Naive thymus-derived CD4-positive, alpha-beta T cell (primary cell): Measurements from ENCODE around the gene RNF113B. TPM values are rescaled to one million over a fixed set of nuclear protein-coding genes. Genes with fewer than 3 reads are reported as not detected.

Experiments used
- ATAC-seq: fragments of 150-1000 bp; cut with Tn5 transposase; 2 replicates; pipeline ENCODE4 v1.10.0; 2021; ENCODE audit warnings: mild to moderate bottlenecking, moderate library complexity
- CTCF ChIA-PET: fragments of 350-600 bp; sonication (Branson Sonifier 250); formaldehyde crosslinking; loops from one replicate; lab custom pipeline; 2021; ENCODE audit warnings: antibody characterized with exemption; lab: Charles Lee
- POLR2A ChIA-PET: fragments of 350-600 bp; sonication (Branson Sonifier 250); formaldehyde crosslinking; loops from one replicate; lab custom pipeline; 2021; ENCODE audit warnings: antibody characterized with exemption, inconsistent platforms; lab: Charles Lee
- DNase-seq, 9 donors: peaks; one replicate each; pipeline versions ENCODE4 v3.0.0 to v3.0.0-alpha.2; 2020 to 2022; ENCODE audit warnings: mixed read lengths in 1 of 9
- H3K27ac ChIP-seq: one replicate; pipeline ENCODE4 v1.7.0; 2013; ENCODE audit warnings: mild to moderate bottlenecking, low read depth, low read length, moderate library complexity
- H3K27me3 ChIP-seq, 2 donors: one replicate each; pipeline ENCODE4 v1.7.0; 2013; ENCODE audit warnings: low read length in 2 of 2, mild to moderate bottlenecking in 2 of 2, moderate library complexity in 2 of 2; ENCODE audit not compliant: control insufficient read depth in 2 of 2, insufficient read depth in 2 of 2
- H3K36me3 ChIP-seq, 3 experiments: 1 replicate in 2 of 3; 2 replicates in 1 of 3; pipeline ENCODE4 v1.7.0; 2013; ENCODE audit warnings: low read length in 3 of 3, mild to moderate bottlenecking in 3 of 3, moderate library complexity in 1 of 3; ENCODE audit not compliant: insufficient read depth in 3 of 3, control insufficient read depth in 2 of 3
- H3K4me1 ChIP-seq, 2 donors: one replicate each; pipeline ENCODE4 v1.7.0; 2013; ENCODE audit warnings: low read length in 2 of 2, mild to moderate bottlenecking in 2 of 2, moderate library complexity in 1 of 2; ENCODE audit not compliant: control insufficient read depth in 2 of 2, insufficient read depth in 2 of 2
- H3K4me3 ChIP-seq: 2 replicates; pipeline ENCODE4 v1.7.0; 2013; ENCODE audit warnings: mild to moderate bottlenecking, low read length
- H3K9me3 ChIP-seq, 3 experiments: 1 replicate in 2 of 3; 2 replicates in 1 of 3; pipeline ENCODE4 v1.7.0; 2013; ENCODE audit warnings: low read length in 3 of 3; ENCODE audit not compliant: control insufficient read depth in 2 of 3
- H3K27ac Mint-ChIP-seq, 9 donors: one replicate each; pipeline ENCODE4 v1.8.0; 2020 to 2022; ENCODE audit warnings: mixed read lengths in 9 of 9, mild to moderate bottlenecking in 8 of 9, moderate library complexity in 5 of 9, inconsistent platforms in 2 of 9
- H3K27me3 Mint-ChIP-seq, 5 donors: one replicate each; pipeline ENCODE4 v1.8.0; 2021 to 2022; ENCODE audit warnings: mixed read lengths in 5 of 5, mild to moderate bottlenecking in 1 of 5
- H3K36me3 Mint-ChIP-seq, 5 donors: one replicate each; pipeline ENCODE4 v1.8.0; 2020 to 2022; ENCODE audit warnings: mixed read lengths in 5 of 5, mild to moderate bottlenecking in 3 of 5, inconsistent platforms in 1 of 5
- H3K4me1 Mint-ChIP-seq, 7 donors: one replicate each; pipeline ENCODE4 v1.8.0; 2020 to 2022; ENCODE audit warnings: mixed read lengths in 7 of 7, mild to moderate bottlenecking in 3 of 7, inconsistent platforms in 1 of 7
- H3K4me3 Mint-ChIP-seq, 10 donors: one replicate each; pipeline ENCODE4 v1.8.0; 2020 to 2022; ENCODE audit warnings: mild to moderate bottlenecking in 10 of 10, mixed read lengths in 10 of 10, moderate library complexity in 6 of 10, inconsistent platforms in 2 of 10
- H3K9me3 Mint-ChIP-seq, 11 donors: one replicate each; pipeline ENCODE4 v1.8.0; 2020 to 2022; ENCODE audit warnings: mixed read lengths in 11 of 11, mild to moderate bottlenecking in 4 of 11, inconsistent platforms in 1 of 11, moderate library complexity in 1 of 11
- intact Hi-C, 2 donors: fragments of 100-400 bp; cut with micrococcal nuclease; formaldehyde crosslinking; loops; one replicate each; pipeline ENCODE4 v1.15.1; 2023
- polyA plus RNA-seq, 2 donors: library from polyadenylated mRNA; unstranded; fragments of 300-500 nt; fragmentation: Illumina TruSeq; gene quantifications; one replicate each; pipeline ENCODE4 v1.2.3, GENCODE V29; 2021
- total RNA-seq, 6 experiments: library from RNA in 5 of 6; stranded (reverse) in 5 of 6; gene quantifications; 1 replicate in 5 of 6; 2 replicates in 1 of 6; pipeline ENCODE4 v1.2.3 and lab custom pipeline; 2021 to 2026

Gene RNF113B
- total and polyA plus RNA-seq, 7 experiments from 2014 or later = not detected

DNA sequence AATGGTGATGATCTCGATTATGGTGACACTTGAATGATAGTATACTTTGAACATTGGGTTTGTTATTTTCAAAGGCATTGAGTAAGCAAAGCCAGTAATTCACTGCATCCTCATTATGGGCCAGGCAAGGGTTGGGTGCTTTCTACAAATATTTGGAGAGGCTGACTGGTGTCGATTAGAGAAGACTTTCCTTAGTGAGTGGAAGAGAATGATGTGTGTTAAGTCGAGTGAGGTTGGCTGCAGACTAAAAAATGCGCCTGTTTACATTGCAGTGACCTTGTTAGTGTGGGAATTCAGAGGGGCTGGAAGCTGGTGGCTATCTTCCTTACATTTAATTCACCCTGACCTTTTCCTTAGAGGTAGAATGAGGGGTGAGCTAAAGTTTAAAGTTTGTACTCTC, 22.4 kb upstream of the RNF113B start:
- Mint-ChIP-seq H3K4me1 (no peaks in the 10 kb centered on the region), H3K4me3 (no peak overlapping the region), H3K27me3 (peaks cover 0 to 20% (median 9%) of the 10 kb centered on the region in 5 donors), H3K9me3 (peaks cover 0 to 5% (median 0%) of the 10 kb centered on the region in 11 donors), H3K36me3 (no peaks in the 10 kb centered on the region), H3K27ac (no peak overlapping the region)
- POLR2A ChIA-PET = no interaction called here
- H3K4me1 ChIP-seq = no peaks in the 10 kb centered on the region
- no peak overlapping the region for H3K27ac ChIP-seq
- CTCF ChIA-PET = no interaction called here
- no peak for DNase-seq
- no peak for ATAC-seq
- no peaks in the 10 kb centered on the region for H3K36me3 ChIP-seq
- H3K27me3 ChIP-seq = no peaks in the 10 kb centered on the region
- H3K4me3 ChIP-seq = no peak overlapping the region
- no peaks in the 10 kb centered on the region for H3K9me3 ChIP-seq
- intact Hi-C loops = no loop called here

DNA sequence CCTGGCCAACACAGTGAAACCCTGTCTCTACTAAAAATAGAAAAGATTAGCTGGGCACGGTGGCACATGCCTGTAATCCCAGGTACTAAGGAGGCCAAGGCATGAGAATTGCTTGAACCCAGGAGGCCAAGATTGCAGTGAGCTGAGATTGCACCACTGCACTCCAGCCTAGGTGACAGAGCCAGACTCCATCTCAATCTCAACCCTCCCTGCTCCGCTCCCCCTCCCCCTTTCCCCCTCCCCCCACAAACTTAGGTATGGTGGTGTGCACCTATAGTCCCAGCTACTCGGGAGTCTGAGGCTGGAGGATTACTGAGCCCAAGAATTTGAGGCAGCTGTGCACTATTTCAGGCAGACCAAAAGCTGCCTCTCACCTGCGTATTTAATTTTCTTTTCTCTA, 21.6 kb upstream of the RNF113B start:
- ChIA-PET POLR2A (no interaction called here), CTCF (no interaction called here)
- peaks cover 0 to 5% (median 0%) of the 10 kb centered on the region in 11 donors for H3K9me3 Mint-ChIP-seq

DNA sequence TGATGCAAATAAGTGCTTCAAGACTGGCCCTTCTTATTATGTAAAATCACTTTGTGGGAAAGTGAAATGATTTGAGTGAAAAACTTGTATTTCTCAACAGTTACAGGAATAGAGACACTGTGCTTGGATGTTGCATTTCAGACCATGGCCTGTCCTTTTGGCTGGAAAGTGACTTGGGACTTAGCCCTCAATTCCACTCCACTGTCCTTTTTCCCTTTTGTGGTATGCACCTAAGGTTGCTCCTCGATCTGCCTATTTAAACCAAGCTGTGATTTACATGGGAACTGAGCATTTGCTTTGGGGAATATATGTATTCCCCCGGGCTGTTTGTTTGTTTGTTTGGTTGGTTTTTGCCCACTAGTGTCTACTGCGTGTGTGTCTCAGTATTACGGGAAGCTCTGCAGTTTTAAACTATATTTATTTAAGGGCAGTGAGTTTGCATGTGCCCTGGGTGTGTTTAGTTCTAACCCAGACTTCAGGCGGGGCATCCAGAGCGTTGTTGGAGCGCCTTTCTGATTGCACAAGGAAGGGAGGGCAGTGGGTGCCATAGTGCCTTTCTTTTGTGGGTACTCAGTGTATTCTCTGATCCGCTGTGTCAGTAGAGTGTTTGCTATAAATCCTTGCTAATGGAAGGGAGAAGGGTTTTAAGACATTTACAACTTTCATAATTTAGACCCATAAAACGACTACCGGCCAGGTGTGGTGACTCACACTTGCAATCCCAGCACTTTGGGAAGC, 18.2 kb upstream of the RNF113B start:
- Histone ChIP-seq H3K27me3 (no peaks in the 10 kb centered on the region), H3K4me3 (no peak overlapping the region), H3K36me3 (no peaks in the 10 kb centered on the region), H3K27ac (no peak overlapping the region), H3K9me3 (no peaks in the 10 kb centered on the region), H3K4me1 (no peaks in the 10 kb centered on the region)
- Mint-ChIP-seq H3K36me3 (no peaks in the 10 kb centered on the region), H3K9me3 (peaks cover 0 to 4% (median 0%) of the 10 kb centered on the region in 11 donors), H3K27ac (no peak overlapping the region), H3K4me3 (no peak overlapping the region), H3K4me1 (no peaks in the 10 kb centered on the region), H3K27me3 (peaks cover 0 to 9% (median 4%) of the 10 kb centered on the region in 5 donors)
- ChIA-PET POLR2A (no interaction called here), CTCF (no interaction called here)
- intact Hi-C loops = no loop called here
- no peak for DNase-seq
- no peak for ATAC-seq

More for the DNA sequence above, 21.6 kb upstream of the RNF113B start:
- Histone ChIP-seq H3K36me3 (no peaks in the 10 kb centered on the region), H3K4me3 (no peak overlapping the region), H3K27ac (no peak overlapping the region), H3K9me3 (no peaks in the 10 kb centered on the region), H3K27me3 (no peaks in the 10 kb centered on the region), H3K4me1 (no peaks in the 10 kb centered on the region)
- DNase-seq (no peak), ATAC-seq (no peak)
- intact Hi-C loops = no loop called here
- Mint-ChIP-seq H3K36me3 (no peaks in the 10 kb centered on the region), H3K27me3 (peaks cover 0 to 20% (median 9%) of the 10 kb centered on the region in 5 donors), H3K4me3 (no peak overlapping the region), H3K4me1 (no peaks in the 10 kb centered on the region), H3K27ac (no peak overlapping the region)

DNA sequence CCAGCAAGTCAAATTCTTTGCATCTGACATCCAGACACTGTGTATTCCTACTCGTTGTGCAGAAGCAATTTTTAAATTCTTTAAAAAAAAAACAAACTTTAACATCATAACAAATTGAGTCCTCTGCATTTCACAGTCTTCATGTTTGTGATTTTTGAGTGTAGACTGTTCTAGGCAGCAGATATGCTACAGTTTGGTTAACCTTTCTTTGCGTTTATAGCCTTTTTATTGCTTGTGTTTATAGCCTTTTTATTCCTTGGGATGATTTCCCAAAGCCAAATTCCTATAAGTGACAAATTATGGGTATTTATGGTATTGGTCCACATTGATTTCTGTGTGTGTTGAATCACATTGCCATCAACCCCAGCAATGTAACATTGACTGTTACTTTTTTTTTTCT, 14.9 kb upstream of the RNF113B start:
- Histone ChIP-seq H3K27me3 (no peaks in the 10 kb centered on the region), H3K27ac (no peak overlapping the region), H3K9me3 (no peaks in the 10 kb centered on the region), H3K4me3 (no peak overlapping the region), H3K36me3 (no peaks in the 10 kb centered on the region), H3K4me1 (no peaks in the 10 kb centered on the region)
- no peak for DNase-seq
- peaks cover 0 to 8% (median 3%) of the 10 kb centered on the region in 5 donors for H3K27me3 Mint-ChIP-seq
- peaks cover 0 to 2% (median 0%) of the 10 kb centered on the region in 7 donors for H3K4me1 Mint-ChIP-seq
- H3K36me3 Mint-ChIP-seq = no peaks in the 10 kb centered on the region
- no peak overlapping the region for H3K27ac Mint-ChIP-seq
- ChIA-PET POLR2A (no interaction called here), CTCF (no interaction called here)
- ATAC-seq = no peak
- intact Hi-C loops = no loop called here
- H3K9me3 Mint-ChIP-seq = no peaks in the 10 kb centered on the region
- H3K4me3 Mint-ChIP-seq = no peak overlapping the region

DNA sequence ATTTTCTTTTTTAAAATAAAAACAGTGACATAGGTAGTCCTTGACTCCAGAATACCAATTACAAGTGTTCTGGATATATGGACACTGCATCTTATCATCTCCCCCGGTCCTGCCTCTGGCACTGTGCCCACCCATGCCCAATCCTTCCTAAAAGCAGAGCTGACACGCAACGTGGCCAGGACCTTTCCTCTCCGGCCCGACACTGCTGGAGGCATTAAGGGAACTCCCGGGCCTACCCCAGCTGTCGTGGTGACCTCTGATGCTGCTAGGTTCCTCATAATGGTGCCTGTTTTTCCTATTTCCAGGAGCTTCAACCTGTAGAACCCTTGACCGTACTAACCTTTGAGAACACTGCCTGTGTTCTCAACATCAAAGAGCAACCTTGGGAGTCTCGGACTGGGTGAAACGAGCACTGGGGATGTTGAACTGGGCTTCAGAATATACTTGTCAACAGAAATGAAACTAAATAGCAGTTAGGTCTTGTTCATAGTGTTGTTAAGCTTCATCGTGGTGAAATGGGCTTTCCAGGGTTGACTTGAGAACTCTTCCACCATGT, 13.9 kb upstream of the RNF113B start:
- peaks cover 3 to 14% (median 7%) of the 10 kb centered on the region in 5 donors for H3K27me3 Mint-ChIP-seq
- H3K27me3 ChIP-seq = no peaks in the 10 kb centered on the region
- H3K9me3 Mint-ChIP-seq = peaks cover 0 to 2% (median 0%) of the 10 kb centered on the region in 11 donors
- ChIA-PET CTCF (no interaction called here), POLR2A (no interaction called here)
- H3K27ac Mint-ChIP-seq = no peak overlapping the region
- no peak for DNase-seq
- intact Hi-C loops = no loop called here
- peaks cover 0 to 2% (median 0%) of the 10 kb centered on the region in 7 donors for H3K4me1 Mint-ChIP-seq
- no peak for ATAC-seq
- H3K9me3 ChIP-seq = no peaks in the 10 kb centered on the region
- no peaks in the 10 kb centered on the region for H3K4me1 ChIP-seq
- no peak overlapping the region for H3K27ac ChIP-seq
- H3K4me3 Mint-ChIP-seq = no peak overlapping the region
- H3K36me3 ChIP-seq = no peaks in the 10 kb centered on the region
- H3K36me3 Mint-ChIP-seq = no peaks in the 10 kb centered on the region
- no peak overlapping the region for H3K4me3 ChIP-seq

DNA sequence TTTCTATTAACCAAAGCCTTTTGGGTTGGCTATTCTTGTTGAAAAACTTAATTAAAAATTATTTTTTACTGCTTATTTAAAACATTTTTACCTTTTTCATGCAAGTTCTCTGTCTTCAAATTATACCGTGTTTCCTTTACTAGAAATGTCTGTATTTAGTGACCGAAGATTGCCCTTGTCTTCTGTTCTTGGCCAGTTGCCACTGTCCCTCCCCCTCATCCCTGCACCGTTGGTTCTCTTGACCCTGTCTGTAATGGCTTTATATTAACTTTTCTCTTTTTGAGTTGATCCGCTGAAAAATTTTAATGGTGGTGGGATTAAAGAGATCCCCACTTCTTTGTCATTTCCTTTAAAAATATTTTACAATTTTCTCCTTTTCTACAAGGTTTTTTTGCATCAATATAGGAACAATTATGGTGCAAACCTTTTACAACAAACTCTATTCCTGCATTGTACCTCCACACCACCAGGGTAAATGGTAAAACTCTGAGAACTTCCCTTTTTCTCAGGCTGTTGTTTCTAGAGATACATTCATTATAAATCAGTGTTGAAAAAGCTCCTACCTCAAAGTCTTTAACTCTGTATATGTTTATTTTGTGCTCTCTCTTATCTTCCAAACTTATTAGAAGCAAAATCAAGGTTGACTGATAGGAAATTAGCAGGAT, 12.9 kb upstream of the RNF113B start:
- Histone ChIP-seq H3K4me3 (no peak overlapping the region), H3K4me1 (no peaks in the 10 kb centered on the region), H3K27me3 (no peaks in the 10 kb centered on the region), H3K9me3 (no peaks in the 10 kb centered on the region), H3K27ac (no peak overlapping the region), H3K36me3 (no peaks in the 10 kb centered on the region)
- Mint-ChIP-seq H3K27me3 (peaks cover 3 to 12% (median 10%) of the 10 kb centered on the region in 5 donors), H3K9me3 (peaks cover 0 to 2% (median 0%) of the 10 kb centered on the region in 11 donors), H3K27ac (no peak overlapping the region), H3K4me3 (no peak overlapping the region), H3K4me1 (peaks cover 0 to 2% (median 0%) of the 10 kb centered on the region in 7 donors), H3K36me3 (no peaks in the 10 kb centered on the region)
- intact Hi-C loops = no loop called here
- CTCF ChIA-PET = no interaction called here
- DNase-seq = no peak
- ATAC-seq = no peak
- POLR2A ChIA-PET = no interaction called here
